SK-N-SH (cell line): Measurements from ENCODE around the gene PRELID1. TPM values are rescaled to one million over a fixed set of nuclear protein-coding genes. Genes with fewer than 3 reads are reported as not detected.

Source experiments
- EP300 ChIP-seq, 2 experiments: IDR thresholded peaks; 2 replicates each; pipeline versions ENCODE4 v1.4.0 to v1.6.1; 2012; ENCODE audit warnings: borderline replicate concordance in 1 of 2, low read depth in 1 of 2, low read length in 1 of 2
- EZH2phosphoT487 ChIP-seq: fragments of 200-600 bp; sonication (generic); IDR thresholded peaks from 2 replicates; pipeline ENCODE4 v1.6.1; 2017; ENCODE audit warnings: low read depth, mixed run types, mild to moderate bottlenecking, antibody characterized with exemption, moderate library complexity, borderline replicate concordance
- FOXJ3 ChIP-seq: sonication (generic); formaldehyde crosslinking; IDR thresholded peaks from 2 replicates; pipeline ENCODE4 v1.5.1; 2020; ENCODE audit warnings: mild to moderate bottlenecking, missing genetic modification reagents
- JUND ChIP-seq: IDR thresholded peaks from 2 replicates; pipeline ENCODE4 v1.4.0; 2012
- MXI1 ChIP-seq: IDR thresholded peaks from 2 replicates; pipeline ENCODE4 v1.6.1; 2012; ENCODE audit warnings: mild to moderate bottlenecking, low read depth, low read length, improper control_type of control experiment
- NRF1 ChIP-seq: IDR thresholded peaks from 2 replicates; pipeline ENCODE4 v1.6.1; 2012; ENCODE audit warnings: low read depth, mild to moderate bottlenecking, low read length
- REST ChIP-seq: IDR thresholded peaks from 2 replicates; pipeline ENCODE4 v1.6.1; 2012; ENCODE audit warnings: mild to moderate bottlenecking, low read depth, low read length, moderate library complexity
- RXRA ChIP-seq: IDR thresholded peaks from 2 replicates; pipeline ENCODE4 v1.4.0; 2012; ENCODE audit warnings: low read depth, mild to moderate bottlenecking, borderline replicate concordance
- SIN3A ChIP-seq: IDR thresholded peaks from 2 replicates; pipeline ENCODE4 v1.6.1; 2012; ENCODE audit warnings: low read depth, mild to moderate bottlenecking, low read length, moderate library complexity, borderline replicate concordance
- SMC3 ChIP-seq: IDR thresholded peaks from 2 replicates; pipeline ENCODE4 v1.6.1; 2012; ENCODE audit warnings: low read depth, low read length, improper control_type of control experiment
- TCF12 ChIP-seq: IDR thresholded peaks from 2 replicates; pipeline ENCODE4 v1.4.0; 2012
- TEAD4 ChIP-seq: IDR thresholded peaks from 2 replicates; pipeline ENCODE4 v1.4.0; 2012; ENCODE audit warnings: mild to moderate bottlenecking, borderline replicate concordance; ENCODE audit not compliant: insufficient read depth
- USF1 ChIP-seq: IDR thresholded peaks from 2 replicates; pipeline ENCODE4 v1.4.0; 2012; ENCODE audit warnings: low read depth, borderline replicate concordance
- YY1 ChIP-seq: IDR thresholded peaks from 2 replicates; pipeline ENCODE4 v1.4.0; 2012; ENCODE audit warnings: low read depth, mild to moderate bottlenecking
- polyA plus RNA-seq, 3 experiments: library from polyadenylated mRNA; depleted of rRNA; stranded (reverse); fragments of >200 nt; gene quantifications; 2 replicates each; pipeline ENCODE4 v1.2.3, GENCODE V29; 2012
- TF ChIP-seq, protein P1 (sequence below): IDR thresholded peaks from 2 replicates; pipeline ENCODE4 v1.4.0; 2012; ENCODE audit warnings: low read depth
- TF ChIP-seq, protein P2 (sequence below): fragments of 150-350 bp; IDR thresholded peaks from 2 replicates; pipeline ENCODE4 v1.6.1; 2017; ENCODE audit warnings: antibody characterized with exemption, low read length, low read depth, borderline replicate concordance

The PRELID1 gene
- polyA plus RNA-seq, 1 of the 3 experiments (the other 2 are of a cell fraction), result 344 TPM

DNA sequence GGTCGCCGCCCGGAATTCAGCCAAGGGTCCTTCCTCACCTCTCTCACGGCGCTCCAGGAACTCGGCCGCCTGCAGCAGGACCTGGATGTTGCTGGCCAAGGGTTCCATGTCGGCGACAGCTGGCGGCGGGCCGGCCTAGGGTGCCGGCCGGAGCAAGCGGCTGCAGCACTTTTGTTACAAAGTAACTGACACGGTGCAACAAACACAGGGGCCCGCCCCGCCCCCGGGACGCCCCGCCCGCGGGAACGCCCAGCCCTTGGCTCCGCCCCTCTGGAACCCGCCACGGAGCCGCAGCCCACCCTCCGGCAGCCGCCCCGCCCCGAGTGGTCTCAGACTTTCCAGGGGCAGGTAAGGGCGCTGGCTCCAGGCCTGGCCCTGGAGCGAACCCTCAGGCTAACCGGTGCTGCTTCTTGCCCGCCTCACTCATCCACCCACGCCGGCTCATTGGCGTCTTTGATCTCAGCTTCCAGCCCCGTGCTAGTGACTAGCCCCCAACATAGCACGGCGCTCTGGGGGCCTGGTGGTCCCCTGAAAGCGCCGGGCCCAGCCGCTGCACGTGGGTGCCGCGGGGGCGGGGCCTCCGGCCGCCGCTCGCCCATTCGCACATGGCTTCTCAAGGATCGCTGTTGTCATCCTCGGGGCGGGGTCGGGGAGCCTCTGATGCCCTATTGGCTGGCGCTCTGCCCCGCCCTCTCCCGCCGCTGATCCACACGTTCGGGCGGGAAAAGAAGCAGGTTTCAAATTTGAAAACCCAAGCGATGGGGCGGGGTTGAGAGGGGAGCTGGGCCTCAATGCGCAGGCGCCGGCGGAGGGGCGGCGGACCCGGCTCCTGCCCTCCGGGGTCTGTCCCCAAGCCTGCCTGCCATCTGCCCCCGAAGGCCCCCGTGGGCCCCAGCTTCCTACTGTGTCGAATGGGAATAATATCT is 8.4 kb downstream of the PRELID1 start, which contains the start of gene MXD3 (continued):
- TF ChIP-seq USF1, result peak; percentile 65
- 0 out of 4 replicates have a peak, but pooled peaks of 1 of the 2 experiments have one; percentile 39 for TF ChIP-seq EP300 (IDR thresholded peaks at IDR 0.05; ENCODE audit: borderline replicate concordance in 1 of 2, low read depth in 1 of 2, low read length in 1 of 2)
- TF ChIP-seq, protein P1, sequence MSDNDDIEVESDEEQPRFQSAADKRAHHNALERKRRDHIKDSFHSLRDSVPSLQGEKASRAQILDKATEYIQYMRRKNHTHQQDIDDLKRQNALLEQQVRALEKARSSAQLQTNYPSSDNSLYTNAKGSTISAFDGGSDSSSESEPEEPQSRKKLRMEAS, result peak; percentile 97
- TF ChIP-seq, protein P2, sequence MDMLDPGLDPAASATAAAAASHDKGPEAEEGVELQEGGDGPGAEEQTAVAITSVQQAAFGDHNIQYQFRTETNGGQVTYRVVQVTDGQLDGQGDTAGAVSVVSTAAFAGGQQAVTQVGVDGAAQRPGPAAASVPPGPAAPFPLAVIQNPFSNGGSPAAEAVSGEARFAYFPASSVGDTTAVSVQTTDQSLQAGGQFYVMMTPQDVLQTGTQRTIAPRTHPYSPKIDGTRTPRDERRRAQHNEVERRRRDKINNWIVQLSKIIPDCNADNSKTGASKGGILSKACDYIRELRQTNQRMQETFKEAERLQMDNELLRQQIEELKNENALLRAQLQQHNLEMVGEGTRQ, result no peak
- peak; percentile 66; the same call in 1 of the 2 replicates for TF ChIP-seq SIN3A
- TF ChIP-seq YY1, result no peak
- no peak; the same call in 1 of the 2 replicates for TF ChIP-seq RXRA
- no peak for TF ChIP-seq REST
- TF ChIP-seq EZH2phosphoT487, result no peak
- peak; percentile 100 for TF ChIP-seq MXI1
- no peak for TF ChIP-seq TCF12
- no peak for TF ChIP-seq TEAD4
- TF ChIP-seq JUND, result no peak; the same call in 1 of the 2 replicates
- TF ChIP-seq FOXJ3 (CRISPR knock-in tag), result no peak
- TF ChIP-seq NRF1, result peak; percentile 75
- TF ChIP-seq SMC3, result no peak
